ENCODE results near the gene FHL5. TPM values are rescaled to one million over a fixed set of nuclear protein-coding genes. Genes with fewer than 3 reads are reported as not detected.

The FHL5 gene
- total RNA-seq, 1 experiment from 2014 or later, result not detected

DNA sequence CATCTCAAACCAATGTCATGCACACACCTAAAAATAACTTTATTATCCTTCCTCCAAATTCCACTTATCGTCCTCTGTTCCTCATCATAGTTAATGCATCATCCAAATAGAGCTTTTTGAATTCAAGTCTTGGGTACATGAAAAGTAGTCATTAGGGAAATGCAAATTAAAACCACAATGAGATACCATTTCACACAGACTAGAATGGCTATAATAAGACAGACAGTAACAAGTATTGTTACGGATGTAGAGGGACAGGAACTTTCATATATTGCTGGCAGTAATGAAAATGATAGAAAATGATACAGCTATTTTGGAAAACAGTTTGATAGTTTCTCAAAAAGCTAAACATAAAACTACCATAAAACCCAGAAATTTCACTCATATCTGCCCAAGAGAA is 59.1 kb downstream of the FHL5 start:
- Histone ChIP-seq H3K9me3 (ENCODE audit: low read length) (no peaks in the 10 kb centered on the region), H3K27ac (ENCODE audit: low read length) (no peak overlapping the region), H3F3A (ENCODE audit: low read length, unreplicated experiment) (no peaks in the 10 kb centered on the region), H3K4me1 (ENCODE audit: insufficient read depth, low read length) (no peaks in the 10 kb centered on the region), H2AFZ (ENCODE audit: low read length) (no peak overlapping the region), H4K20me1 (ENCODE audit: low read length) (no peaks in the 10 kb centered on the region), H3K79me2 (ENCODE audit: low read length) (no peaks in the 10 kb centered on the region), H3K27me3 (ENCODE audit: low read length) (peaks cover 32% of the 10 kb centered on the region), H3K9me2 (replicated peaks; ENCODE audit: low read length) (no peaks in the 10 kb centered on the region), H3K36me3 (ENCODE audit: low read depth, low read length) (no peaks in the 10 kb centered on the region), H3K4me3 (ENCODE audit: low read length) (no peak overlapping the region), H3K9ac (ENCODE audit: low read length) (no peak overlapping the region), H3K4me2 (ENCODE audit: low read length) (no peak overlapping the region)
- no TSS peak for BruUV-seq (replicated peaks)
- ChIA-PET POLR2A (ENCODE audit: unreplicated experiment) (no interaction called here), CTCF (no interaction called here)
- ATAC-seq (no peak), DNase-seq (no peak)
- intact Hi-C loops (cut with micrococcal nuclease), result no loop called here
- no peak for TF ChIP-seq EZH2 (IDR thresholded peaks at IDR 0.05; ENCODE audit: low read length, unreplicated experiment)
- no peak for TF ChIP-seq EZH2phosphoT487 (IDR thresholded peaks at IDR 0.05; ENCODE audit: borderline replicate concordance, low read length)
- TF ChIP-seq, protein P1, sequence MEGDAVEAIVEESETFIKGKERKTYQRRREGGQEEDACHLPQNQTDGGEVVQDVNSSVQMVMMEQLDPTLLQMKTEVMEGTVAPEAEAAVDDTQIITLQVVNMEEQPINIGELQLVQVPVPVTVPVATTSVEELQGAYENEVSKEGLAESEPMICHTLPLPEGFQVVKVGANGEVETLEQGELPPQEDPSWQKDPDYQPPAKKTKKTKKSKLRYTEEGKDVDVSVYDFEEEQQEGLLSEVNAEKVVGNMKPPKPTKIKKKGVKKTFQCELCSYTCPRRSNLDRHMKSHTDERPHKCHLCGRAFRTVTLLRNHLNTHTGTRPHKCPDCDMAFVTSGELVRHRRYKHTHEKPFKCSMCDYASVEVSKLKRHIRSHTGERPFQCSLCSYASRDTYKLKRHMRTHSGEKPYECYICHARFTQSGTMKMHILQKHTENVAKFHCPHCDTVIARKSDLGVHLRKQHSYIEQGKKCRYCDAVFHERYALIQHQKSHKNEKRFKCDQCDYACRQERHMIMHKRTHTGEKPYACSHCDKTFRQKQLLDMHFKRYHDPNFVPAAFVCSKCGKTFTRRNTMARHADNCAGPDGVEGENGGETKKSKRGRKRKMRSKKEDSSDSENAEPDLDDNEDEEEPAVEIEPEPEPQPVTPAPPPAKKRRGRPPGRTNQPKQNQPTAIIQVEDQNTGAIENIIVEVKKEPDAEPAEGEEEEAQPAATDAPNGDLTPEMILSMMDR (conservative IDR thresholded peaks at IDR 0.05; ENCODE audit: low read depth, low read length), result no peak

DNA sequence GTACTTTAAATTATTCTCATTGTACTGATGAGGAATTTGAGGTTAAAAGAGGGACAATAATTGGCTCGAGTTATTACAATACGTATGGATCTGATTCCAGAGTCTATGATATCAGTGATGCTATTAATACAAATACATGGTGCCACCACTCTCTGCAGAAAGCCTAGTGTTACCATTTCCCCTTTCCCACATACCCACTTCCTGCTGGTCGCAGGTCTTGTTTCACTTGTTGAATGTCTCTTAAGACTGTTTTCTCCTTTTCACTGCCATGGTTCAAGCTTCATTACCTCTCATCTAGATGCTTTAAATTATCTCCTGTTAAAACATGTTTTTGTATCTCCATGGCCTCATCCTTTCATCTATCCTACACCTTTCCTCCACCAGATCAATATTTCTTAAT is 62.0 kb downstream of the FHL5 start:
- no peaks in the 10 kb centered on the region for H3K9me2 ChIP-seq (replicated peaks; ENCODE audit: low read length)
- no peaks in the 10 kb centered on the region for H3K9me3 ChIP-seq (ENCODE audit: low read length)
- DNase-seq (no peak), ATAC-seq (no peak)
- intact Hi-C loops (cut with micrococcal nuclease), result no loop called here
- POLR2A ChIA-PET (ENCODE audit: unreplicated experiment), result no interaction called here
- TF ChIP-seq EZH2 (IDR thresholded peaks at IDR 0.05; ENCODE audit: low read length, unreplicated experiment) (no peak), EZH2phosphoT487 (IDR thresholded peaks at IDR 0.05; ENCODE audit: borderline replicate concordance, low read length) (no peak)
- TF ChIP-seq, protein P1 (conservative IDR thresholded peaks at IDR 0.05; ENCODE audit: low read depth, low read length), result no peak
- H3K36me3 ChIP-seq (ENCODE audit: low read depth, low read length), result no peaks in the 10 kb centered on the region
- BruUV-seq (replicated peaks), result no TSS peak
- no peaks in the 10 kb centered on the region for H3K4me1 ChIP-seq (ENCODE audit: insufficient read depth, low read length)
- H3F3A ChIP-seq (ENCODE audit: low read length, unreplicated experiment), result no peaks in the 10 kb centered on the region
- no peak overlapping the region for H3K9ac ChIP-seq (ENCODE audit: low read length)
- CTCF ChIA-PET, result no interaction called here
- peaks cover 18% of the 10 kb centered on the region for H3K27me3 ChIP-seq (ENCODE audit: low read length)
- no peak overlapping the region for H2AFZ ChIP-seq (ENCODE audit: low read length)
- no peaks in the 10 kb centered on the region for H3K79me2 ChIP-seq (ENCODE audit: low read length)
- H3K4me3 ChIP-seq (ENCODE audit: low read length), result no peak overlapping the region
- H4K20me1 ChIP-seq (ENCODE audit: low read length), result no peaks in the 10 kb centered on the region
- no peak overlapping the region for H3K4me2 ChIP-seq (ENCODE audit: low read length)
- no peak overlapping the region for H3K27ac ChIP-seq (ENCODE audit: low read length)

DNA sequence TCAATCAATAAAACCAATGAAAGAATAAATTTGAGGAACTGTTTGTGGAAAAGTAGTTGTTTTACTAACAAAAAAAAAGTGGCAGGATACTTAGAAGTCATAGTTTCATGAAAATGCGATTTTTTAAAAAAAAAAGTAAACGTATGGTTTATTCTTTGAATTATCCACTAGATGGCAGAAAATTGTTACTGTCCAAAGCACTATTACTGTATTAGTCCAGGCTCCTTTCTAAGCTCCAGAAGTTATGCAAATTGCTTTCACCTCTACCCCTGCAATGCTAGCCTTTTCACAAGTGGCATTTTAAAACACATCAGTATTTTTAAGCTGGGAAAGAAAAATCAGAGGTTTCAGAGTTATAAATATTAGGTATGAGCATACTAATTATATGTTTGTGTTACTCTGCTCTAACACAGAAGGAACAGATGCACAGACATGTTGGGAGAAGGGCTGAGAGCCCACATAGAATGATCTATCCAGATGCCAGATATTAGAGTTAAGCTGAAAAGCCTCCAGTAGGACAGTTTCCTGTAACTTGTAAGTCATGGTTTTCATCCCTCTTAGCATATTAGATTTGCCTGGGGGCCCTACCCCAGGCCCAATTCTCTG is 63.9 kb downstream of the FHL5 start:
- no peak for TF ChIP-seq EZH2 (IDR thresholded peaks at IDR 0.05; ENCODE audit: low read length, unreplicated experiment)
- TF ChIP-seq, protein P1 (conservative IDR thresholded peaks at IDR 0.05; ENCODE audit: low read depth, low read length), result peak; percentile 49
- no peak for TF ChIP-seq EZH2phosphoT487 (IDR thresholded peaks at IDR 0.05; ENCODE audit: borderline replicate concordance, low read length)
- Histone ChIP-seq H4K20me1 (ENCODE audit: low read length) (no peaks in the 10 kb centered on the region), H3K36me3 (ENCODE audit: low read depth, low read length) (no peaks in the 10 kb centered on the region), H3K79me2 (ENCODE audit: low read length) (no peaks in the 10 kb centered on the region), H3K4me3 (ENCODE audit: low read length) (no peak overlapping the region), H3K27ac (ENCODE audit: low read length) (no peak overlapping the region), H3K4me2 (ENCODE audit: low read length) (no peak overlapping the region), H2AFZ (ENCODE audit: low read length) (no peak overlapping the region), H3K27me3 (ENCODE audit: low read length) (peaks cover 8% of the 10 kb centered on the region; the same call in 1 of the 2 replicates), H3K4me1 (ENCODE audit: insufficient read depth, low read length) (no peaks in the 10 kb centered on the region), H3K9ac (ENCODE audit: low read length) (no peak overlapping the region), H3F3A (ENCODE audit: low read length, unreplicated experiment) (no peaks in the 10 kb centered on the region), H3K9me3 (ENCODE audit: low read length) (no peaks in the 10 kb centered on the region), H3K9me2 (replicated peaks; ENCODE audit: low read length) (no peaks in the 10 kb centered on the region)
- DNase-seq, result peak; percentile 30
- ChIA-PET CTCF (no interaction called here), POLR2A (ENCODE audit: unreplicated experiment) (no interaction called here)
- intact Hi-C loops (cut with micrococcal nuclease), result loop anchor here (1.0 to 2.0 kb wide), 2 partner anchors 272 to 432 kb away; no protein-coding TSS in a partner anchor
- no TSS peak for BruUV-seq (replicated peaks)
- peak; percentile 46; the same call in 1 of the 2 replicates for ATAC-seq
